HT1080 (cell line): ENCODE measurements around the gene CABCOCO1. TPM values are rescaled to one million over a fixed set of nuclear protein-coding genes. Genes with fewer than 3 reads are reported as not detected.

Source experiments
- DNase-seq: peaks from one replicate; pipeline ENCODE4 v3.0.0-alpha.2; 2015; ENCODE audit warnings: low read depth
- total RNA-seq: library from RNA; depleted of rRNA; stranded (reverse); fragments of >200 nt; shearing (Covaris generic); gene quantifications from 2 replicates; pipeline ENCODE4 v1.2.3, GENCODE V29; 2014

CABCOCO1 gene
- total RNA-seq, 1 experiment from 2014 or later = not detected

DNA sequence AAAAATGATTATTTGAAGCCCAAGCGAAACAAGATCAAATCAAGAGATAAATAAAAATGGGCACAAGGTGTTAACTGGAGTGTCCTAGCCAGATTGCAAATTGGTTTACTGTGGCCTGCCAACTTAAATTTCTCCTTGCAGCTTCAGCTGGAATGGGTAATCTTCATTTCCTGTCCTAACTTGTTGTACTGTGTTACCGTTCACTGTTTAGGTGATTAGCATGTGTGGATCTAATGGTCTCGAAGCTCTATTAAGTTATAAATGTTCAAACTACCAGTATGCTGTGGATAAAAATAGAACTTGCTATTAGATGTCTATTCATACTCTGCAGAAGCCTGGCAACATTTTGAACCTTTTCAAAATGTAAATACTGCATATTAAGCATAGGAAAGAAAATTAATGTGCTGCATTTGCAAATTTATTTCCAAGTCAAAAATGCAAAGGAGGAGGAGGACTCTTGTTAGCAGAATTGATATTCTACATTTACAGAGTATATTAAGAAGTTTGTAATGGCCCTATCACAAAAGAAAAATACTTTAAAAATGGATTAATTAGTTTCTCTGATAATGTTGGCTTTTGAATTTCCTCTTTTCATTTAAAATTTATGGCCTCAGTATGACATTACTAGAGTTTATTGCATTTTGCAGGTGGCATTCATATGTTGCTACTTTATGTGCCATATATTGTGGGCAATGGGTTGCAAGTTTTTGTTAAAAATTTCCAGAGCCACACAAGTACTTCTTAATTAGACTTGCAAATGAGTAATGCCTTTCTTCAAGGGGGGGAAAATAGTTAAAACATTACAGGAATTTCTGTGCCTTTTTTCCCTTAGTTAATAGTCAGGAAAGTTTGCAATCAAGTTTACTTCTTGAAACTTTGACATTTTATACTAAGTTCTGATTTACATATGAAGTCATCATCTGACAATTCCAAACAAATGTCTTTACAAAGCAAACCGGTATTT, 92.1 kb downstream of the CABCOCO1 start:
- no peak for DNase-seq

- no peak for DNase-seq
Measured at GRCh38 chr10:61757001-61757400, 94.3 kb downstream of the CABCOCO1 start.

DNA sequence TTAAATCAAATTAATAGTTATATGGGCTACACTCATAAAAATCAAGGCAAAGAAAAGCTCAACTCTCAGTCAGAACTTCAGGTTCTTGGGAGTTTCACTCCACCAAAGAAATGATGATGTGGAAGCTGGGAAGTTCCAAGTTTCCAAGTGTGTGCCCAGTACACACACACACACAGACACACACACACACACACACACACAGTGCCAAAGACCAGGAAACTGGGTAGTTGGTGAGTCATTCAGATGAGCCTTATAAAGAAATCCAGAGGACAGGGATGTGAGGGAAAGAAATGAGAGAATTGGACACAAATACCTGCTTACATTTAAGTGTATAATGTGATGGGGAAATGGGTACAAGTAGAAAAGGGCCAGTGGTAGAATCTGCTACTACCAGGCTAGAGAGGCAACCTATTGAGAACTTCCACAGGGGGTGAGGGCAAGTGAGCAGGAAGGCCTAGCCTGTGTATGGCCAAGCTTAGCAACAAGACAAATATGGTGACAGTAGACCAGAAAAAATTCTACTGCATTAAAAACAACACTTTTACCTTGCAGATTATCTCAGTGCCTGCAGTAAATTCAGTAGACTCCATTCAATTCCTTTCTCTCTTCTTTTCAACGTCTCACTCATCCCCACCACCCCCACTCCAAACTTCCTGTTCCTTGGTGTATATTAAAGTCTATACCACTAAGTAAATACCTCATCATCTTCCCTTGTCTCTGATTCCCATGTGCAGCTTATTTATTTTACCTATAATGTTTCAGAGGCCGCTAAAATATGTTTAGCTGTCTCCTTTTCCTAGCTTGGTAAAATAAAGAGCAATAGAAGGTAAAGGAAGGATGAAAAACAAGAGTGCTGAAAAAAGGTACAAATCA, 95.0 kb downstream of the CABCOCO1 start:
- DNase-seq = peak; percentile 85

DNA sequence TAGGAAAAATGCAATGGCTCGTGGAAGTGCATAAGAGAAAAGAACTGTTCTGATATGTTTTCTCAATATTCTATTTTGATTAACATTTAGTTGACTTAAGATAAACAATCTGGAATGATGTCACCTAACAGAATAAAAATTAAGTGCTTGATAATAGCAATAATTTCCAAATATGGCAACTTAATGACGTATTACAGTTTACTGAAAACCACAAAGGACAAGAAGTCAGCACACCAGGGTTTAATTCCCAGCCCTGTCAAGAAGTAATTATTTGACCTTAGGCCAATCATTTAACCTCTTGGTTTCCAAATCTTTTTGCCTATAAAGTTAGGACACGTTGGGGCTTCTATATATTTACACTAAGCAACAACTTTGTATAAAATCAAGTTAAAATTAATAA, 95.7 kb downstream of the CABCOCO1 start:
- DNase-seq = no peak

DNA sequence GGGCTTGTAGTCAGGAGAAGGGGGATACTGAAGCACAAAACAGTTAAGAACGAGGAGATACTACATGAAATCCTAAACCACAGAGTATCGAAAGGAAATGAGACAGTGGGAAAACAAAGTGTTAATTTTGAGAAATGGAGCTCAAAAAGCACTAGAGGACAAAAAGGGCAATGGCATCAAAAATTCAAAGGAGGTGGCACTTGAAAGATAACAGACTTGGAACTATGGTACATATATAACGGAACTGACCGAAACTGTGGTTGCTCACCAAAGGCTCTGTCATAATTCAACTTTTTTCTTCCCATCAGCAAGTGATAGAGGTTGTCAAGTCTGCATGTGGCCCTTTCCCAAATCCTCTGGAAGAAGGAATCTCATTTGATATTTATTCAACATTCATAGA, 97.0 kb downstream of the CABCOCO1 start:
- DNase-seq = no peak

DNA sequence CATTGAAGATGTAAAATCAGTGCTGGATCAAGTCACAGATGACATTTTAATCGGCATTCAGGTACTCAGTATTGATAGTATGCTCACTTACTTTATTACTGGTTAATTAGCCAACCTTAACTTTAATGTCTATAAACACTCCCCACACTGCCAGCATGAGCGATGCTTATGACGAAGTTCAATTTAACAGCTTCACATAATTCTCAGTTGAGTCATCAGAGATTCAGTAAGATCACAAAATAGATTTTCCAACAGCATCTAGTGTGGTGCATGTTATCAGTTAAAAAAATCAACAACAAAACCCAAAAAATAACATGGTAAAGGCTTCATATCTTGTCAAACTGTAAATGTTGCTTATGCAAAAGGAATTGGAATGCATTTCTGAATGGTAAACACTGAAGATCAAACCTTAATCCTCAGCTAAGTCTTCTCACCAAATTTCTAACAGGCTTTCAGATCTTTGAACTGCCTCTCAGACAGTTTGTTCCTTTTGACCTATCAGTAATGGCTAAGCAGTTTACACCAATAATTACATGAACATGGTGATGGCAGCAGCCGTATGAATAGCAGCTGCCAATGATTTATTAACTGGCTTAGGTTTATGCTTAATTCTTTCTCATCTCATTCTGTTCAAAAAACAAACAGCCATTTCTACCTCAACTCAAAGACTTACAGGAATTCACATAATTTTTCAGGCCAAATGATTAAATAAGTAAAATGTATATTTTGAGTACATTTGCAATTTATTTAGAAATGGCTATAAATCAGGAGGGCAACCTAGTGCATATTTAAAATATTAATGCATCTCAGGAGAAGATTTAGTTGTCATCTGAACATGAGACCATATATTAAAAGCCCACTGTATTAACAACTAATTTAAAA, 98.5 kb downstream of the CABCOCO1 start:
- peak; percentile 67 for DNase-seq

DNA sequence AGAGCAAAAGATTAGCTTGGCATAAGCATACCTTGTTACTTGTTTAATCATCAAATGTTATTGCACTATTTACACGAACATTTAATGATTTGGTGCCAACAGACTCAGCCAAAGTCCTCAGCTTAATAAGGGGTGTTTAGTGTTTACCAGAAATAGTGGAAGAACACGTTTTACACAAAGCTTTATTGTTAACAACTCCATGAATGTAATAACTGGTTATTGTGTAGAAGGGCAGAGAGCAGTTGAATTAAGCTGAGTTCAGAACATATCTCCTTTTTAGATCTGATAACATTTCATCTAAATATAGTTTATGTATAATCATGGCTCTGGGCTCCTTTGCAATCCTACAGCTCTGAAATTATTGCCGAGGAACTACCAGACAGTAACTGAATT, 99.1 kb downstream of the CABCOCO1 start:
- no peak for DNase-seq

GRCh38 chr10:61763778-61764177, 101.0 kb downstream of the CABCOCO1 start:
- no peak for DNase-seq

DNA sequence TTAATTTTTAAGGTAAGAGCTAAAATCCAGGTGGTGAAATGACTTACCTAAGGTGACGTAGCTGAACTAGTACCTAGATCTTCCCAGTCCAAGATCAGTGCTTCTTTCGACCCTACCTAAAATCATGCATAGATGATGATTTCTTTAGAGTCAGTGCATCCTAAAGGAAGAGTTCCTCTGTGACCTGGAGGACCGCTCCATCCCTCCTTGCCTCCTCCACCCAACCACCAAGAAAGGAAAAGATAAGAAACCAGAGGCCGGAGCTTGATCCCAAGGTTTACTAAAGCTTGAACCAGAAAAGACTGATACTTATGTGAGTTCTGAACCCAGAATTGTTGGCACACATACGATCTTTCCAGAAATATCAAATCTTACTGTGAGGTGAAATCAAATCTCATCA, 101.8 kb downstream of the CABCOCO1 start:
- DNase-seq = no peak

DNA sequence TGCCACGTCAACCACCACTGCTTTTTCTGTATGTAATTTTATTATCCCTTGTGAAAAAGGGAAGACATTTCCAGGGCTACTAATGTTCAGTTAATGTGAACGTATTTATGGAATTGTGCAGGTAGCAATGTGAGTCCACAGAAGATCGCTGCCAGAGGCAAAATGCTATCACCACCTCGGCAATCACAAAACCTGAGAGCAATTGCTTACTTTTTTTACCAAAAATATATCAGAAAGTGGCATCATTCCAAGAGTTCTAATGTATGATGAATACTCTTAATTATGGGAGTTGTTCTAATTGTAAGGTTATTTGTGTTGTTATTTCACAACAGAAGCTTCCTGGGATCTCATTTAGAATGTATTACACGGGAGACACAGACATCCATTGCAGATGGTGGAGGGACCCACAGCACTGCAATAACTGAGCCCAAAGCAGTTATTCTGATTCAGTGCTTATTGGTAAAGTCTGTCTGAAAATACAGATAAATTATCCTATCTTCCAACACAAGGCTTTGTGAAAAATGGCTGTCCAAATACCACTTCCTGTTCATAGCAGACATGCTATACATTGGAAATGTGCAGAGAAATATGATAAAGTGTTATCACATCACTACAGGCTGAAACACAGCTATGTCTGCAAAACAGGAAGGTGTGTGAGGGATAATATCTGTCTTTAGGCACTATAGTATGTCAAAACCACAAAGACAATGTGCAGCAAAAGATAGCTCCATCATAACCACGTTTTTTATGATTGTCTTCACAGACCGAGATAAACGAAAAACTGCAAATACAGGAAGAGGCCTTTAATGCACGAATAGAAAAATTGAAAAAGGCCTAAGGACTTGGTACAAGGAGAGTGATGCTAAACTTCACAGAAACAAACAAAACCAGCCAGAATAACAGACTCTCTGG, 102.7 kb downstream of the CABCOCO1 start:
- DNase-seq = no peak

GRCh38 chr10:61766927-61767326, 104.2 kb downstream of the CABCOCO1 start:
- DNase-seq = no peak

DNA sequence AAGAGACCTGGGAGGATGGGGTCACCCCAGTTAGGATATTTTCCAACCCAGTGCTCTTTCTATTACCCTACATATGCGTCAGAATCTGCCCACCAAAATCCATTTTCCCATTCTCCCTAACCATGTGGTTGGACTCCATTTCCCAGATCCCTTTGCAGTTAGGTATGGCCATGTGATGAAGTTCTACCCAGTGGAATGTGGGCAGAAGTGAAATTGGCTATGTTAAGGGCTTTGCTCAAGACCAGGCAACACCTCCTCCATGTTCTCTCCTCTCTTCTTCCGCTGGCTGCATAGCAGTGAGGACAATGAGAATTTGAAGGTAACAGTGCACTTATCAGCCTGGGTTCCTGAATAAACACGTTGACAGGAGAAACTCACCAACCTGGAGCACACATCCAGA, 111.3 kb downstream of the CABCOCO1 start:
- no peak for DNase-seq

DNA sequence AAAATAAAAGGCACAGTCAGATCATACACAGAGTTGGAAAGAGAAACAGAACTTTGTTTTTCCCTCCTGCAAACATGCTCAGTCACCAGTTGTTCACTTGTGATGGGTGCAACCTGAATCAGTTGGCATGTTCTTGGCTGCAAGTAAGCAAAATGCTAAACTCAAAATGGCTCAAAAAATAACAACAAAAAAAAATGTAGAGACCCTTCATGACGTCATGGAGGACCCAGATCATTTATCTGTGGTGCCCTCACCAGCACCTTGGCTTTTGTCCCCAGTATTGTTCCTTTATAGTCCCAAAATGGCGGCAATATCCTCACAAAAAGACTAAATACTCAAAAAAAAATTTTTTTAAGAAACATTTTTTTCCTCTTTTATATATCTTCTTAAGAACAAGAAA, 112.4 kb downstream of the CABCOCO1 start:
- no peak for DNase-seq

DNA sequence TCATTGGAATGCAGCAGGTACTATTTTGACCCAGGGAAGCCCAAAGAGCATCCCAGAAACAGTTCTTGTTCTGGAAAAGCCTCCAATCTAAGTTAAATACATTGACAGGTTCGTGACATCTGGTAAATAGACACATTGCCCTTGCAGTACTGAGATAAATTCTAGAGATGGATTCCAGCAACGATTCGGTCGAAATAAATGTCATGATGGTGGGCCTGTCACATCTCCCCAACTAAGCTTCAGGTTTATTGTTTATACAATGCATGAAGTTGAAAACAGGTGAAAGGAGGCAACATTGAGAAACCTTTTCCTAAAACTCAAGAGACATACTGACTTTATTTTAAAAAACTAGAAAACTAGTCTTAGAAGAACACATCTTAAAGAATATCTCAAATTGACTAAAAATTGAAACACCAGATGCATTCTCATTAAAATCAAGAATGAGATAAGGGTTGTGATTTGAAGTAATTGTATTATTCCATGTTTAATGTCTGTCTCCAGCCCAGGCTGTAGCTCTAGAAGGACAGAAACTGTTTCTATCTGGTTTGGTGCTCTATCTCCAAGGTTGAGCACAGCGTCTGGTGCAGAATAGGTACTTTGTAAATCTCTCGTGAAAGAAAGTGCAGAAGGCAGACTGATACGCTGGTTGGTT, 114.0 kb downstream of the CABCOCO1 start:
- no peak for DNase-seq

DNA sequence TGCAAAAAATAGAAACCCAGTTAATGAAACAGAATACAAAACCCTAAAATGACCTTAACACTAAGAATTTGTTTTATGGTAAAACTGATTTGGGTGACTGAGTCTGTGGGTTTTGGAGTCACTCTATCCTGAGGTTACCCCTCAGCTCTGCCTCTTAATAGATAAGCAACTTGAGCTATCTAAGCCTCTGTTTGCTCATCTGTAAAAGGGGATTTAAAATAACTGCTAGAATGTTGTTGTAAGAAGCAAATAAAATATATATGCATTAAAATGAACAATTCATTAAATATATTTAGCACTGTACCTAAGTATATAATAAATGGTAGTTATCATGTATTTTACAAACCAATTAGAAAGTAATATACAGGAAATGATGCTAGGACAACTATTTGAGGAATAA, 115.4 kb downstream of the CABCOCO1 start:
- no peak for DNase-seq

DNA sequence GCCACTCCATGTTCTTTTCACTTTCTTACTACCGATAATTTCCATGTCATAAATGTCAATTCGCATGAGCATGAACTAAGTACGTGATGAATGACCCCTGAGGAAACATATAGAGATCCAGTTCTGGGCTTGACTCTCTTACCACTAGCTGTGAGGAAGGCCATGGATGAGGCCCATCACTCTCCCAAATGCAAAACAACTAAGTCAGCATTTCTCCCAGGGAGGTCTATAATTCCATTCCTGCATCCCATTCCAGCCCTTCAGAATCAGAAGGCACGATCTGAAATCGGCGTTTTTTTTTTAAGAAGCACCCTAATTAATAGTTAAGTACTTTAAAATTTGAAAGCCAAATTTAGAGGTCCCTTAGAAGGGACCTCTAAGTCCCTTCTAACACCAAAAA, 116.5 kb downstream of the CABCOCO1 start:
- no peak for DNase-seq

- peak; percentile 80 for DNase-seq
Measured at GRCh38 chr10:61779950-61780659, 117.4 kb downstream of the CABCOCO1 start.

DNA sequence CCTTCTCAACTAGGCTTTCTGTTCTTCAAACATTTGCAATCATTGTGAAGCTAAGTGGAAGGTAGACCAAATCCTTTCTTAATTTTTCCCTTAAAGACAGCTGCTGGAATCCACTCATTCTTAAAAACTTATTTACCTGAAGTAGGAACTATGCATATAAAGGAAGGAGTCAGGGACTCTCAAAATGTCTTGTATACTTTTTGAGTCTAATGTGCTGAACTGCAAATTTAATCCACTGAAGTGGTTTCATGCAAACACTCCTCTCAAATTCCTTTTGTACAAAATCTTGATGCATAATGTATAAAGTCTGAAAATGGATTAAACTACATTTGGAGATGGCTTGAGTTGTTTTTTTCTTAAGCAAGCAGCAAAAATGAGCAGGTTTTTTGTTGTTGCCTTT, 118.0 kb downstream of the CABCOCO1 start:
- no peak for DNase-seq

- DNase-seq = peak; percentile 77
Measured at GRCh38 chr10:61781969-61782403, 119.3 kb downstream of the CABCOCO1 start.
